HG03354 (cell line): ENCODE measurements around the gene CDK17.
A peak's percentile ranks its signal among the peaks of the same experiment; 100 is the strongest.
"Not testable (repeated sequence)": the region's sequence is repeated elsewhere in the genome, so short reads cannot be mapped to it uniquely, and the experiment has no call there.

Source experiments
- ATAC-seq: cut with Tn5 transposase; IDR thresholded peaks from one replicate; pipeline ENCODE4 v1.9.1; 2021; ENCODE audit warnings: mild to moderate bottlenecking; ENCODE audit not compliant: unreplicated experiment, poor library complexity, severe bottlenecking

Gene CDK17

GRCh38 chr12:96420277-96420835 lies 20.1 kb upstream of the CDK17 start:
- no peak for ATAC-seq

- peak; percentile 61 for ATAC-seq
Observed at GRCh38 chr12:96419576-96420276, 19.5 kb upstream of the CDK17 start.

- peak; percentile 64 for ATAC-seq
Observed at GRCh38 chr12:96417688-96418087, 17.4 kb upstream of the CDK17 start.

GRCh38 chr12:96416033-96416799 lies 16.0 kb upstream of the CDK17 start:
- no peak for ATAC-seq

GRCh38 chr12:96414637-96415036 lies 14.4 kb upstream of the CDK17 start:
- ATAC-seq = no peak

GRCh38 chr12:96412431-96412830 lies 12.2 kb upstream of the CDK17 start:
- no peak for ATAC-seq

GRCh38 chr12:96409731-96410130 lies 9.5 kb upstream of the CDK17 start:
- no peak for ATAC-seq

GRCh38 chr12:96408993-96409392 lies 8.8 kb upstream of the CDK17 start:
- ATAC-seq = no peak

GRCh38 chr12:96407429-96408097 lies 7.3 kb upstream of the CDK17 start:
- peak; percentile 95 for ATAC-seq

GRCh38 chr12:96404696-96405095 lies 4.5 kb upstream of the CDK17 start:
- no peak for ATAC-seq

GRCh38 chr12:96403870-96404269 lies 3.6 kb upstream of the CDK17 start:
- ATAC-seq = no peak

GRCh38 chr12:96402522-96402921 lies 2.3 kb upstream of the CDK17 start:
- not testable (repeated sequence) for ATAC-seq

GRCh38 chr12:96402061-96402460 lies 1.8 kb upstream of the CDK17 start:
- no peak for ATAC-seq

GRCh38 chr12:96401076-96401871 lies 1.0 kb upstream of the CDK17 start:
- ATAC-seq = peak; percentile 35

GRCh38 chr12:96400631-96401075 lies 414 bp upstream of the CDK17 start:
- peak; percentile 7 for ATAC-seq

GRCh38 chr12:96399120-96399918 lies 920 bp downstream of the CDK17 start:
- ATAC-seq = peak; percentile 43

- no peak for ATAC-seq
Observed at GRCh38 chr12:96398424-96399119, 1.7 kb downstream of the CDK17 start.

- no peak for ATAC-seq
Observed at GRCh38 chr12:96397756-96398423, 2.3 kb downstream of the CDK17 start.
